ENCODE measurements around the gene TPSD1.
"Not testable (repeated sequence)": the region's sequence is repeated elsewhere in the genome, so short reads cannot be mapped to it uniquely, and the experiment has no call there.

The TPSD1 gene

GRCh38 chr16:1243907-1244850 is 11.7 kb upstream of the TPSD1 start:
- DNase-seq, result not testable (repeated sequence)

GRCh38 chr16:1244881-1245280 is 11.0 kb upstream of the TPSD1 start:
- no peak for DNase-seq

GRCh38 chr16:1245452-1246020 is 10.3 kb upstream of the TPSD1 start:
- DNase-seq, result no peak

GRCh38 chr16:1247903-1248537 is 7.8 kb upstream of the TPSD1 start:
- DNase-seq, result not testable (repeated sequence)

- DNase-seq, result not testable (repeated sequence)
Measured at GRCh38 chr16:1249031-1249755, 6.7 kb upstream of the TPSD1 start.

- not testable (repeated sequence) for DNase-seq
Measured at GRCh38 chr16:1253701-1254364, 2.0 kb upstream of the TPSD1 start.

GRCh38 chr16:1254821-1255220 is 1.0 kb upstream of the TPSD1 start:
- not testable (repeated sequence) for DNase-seq

GRCh38 chr16:1256296-1256873 is 516 bp downstream of the TPSD1 start:
- not testable (repeated sequence) for DNase-seq

- DNase-seq, result no peak
Measured at GRCh38 chr16:1256874-1257322, 1.0 kb downstream of the TPSD1 start.

- DNase-seq, result no peak
Measured at GRCh38 chr16:1257561-1258224, 1.8 kb downstream of the TPSD1 start.

GRCh38 chr16:1258225-1258600 is 2.3 kb downstream of the TPSD1 start:
- no peak for DNase-seq

GRCh38 chr16:1258906-1259759 is 3.3 kb downstream of the TPSD1 start:
- no peak for DNase-seq

- DNase-seq, result no peak
Measured at GRCh38 chr16:1259760-1260068, 3.8 kb downstream of the TPSD1 start.

- no peak for DNase-seq
Measured at GRCh38 chr16:1260101-1260680, 4.3 kb downstream of the TPSD1 start.

- DNase-seq, result no peak
Measured at GRCh38 chr16:1261131-1261892, 5.4 kb downstream of the TPSD1 start.

- no peak for DNase-seq
Measured at GRCh38 chr16:1262210-1262845, 6.5 kb downstream of the TPSD1 start.

- DNase-seq, result no peak
Measured at GRCh38 chr16:1262846-1263221, 7.0 kb downstream of the TPSD1 start.

GRCh38 chr16:1263591-1264344 is 7.9 kb downstream of the TPSD1 start:
- no peak for DNase-seq
